Measurements from ENCODE around the gene LARGE1.
"Not testable (repeated sequence)": the region's sequence is repeated elsewhere in the genome, so short reads cannot be mapped to it uniquely, and the experiment has no call there.

Gene LARGE1

GRCh38 chr22:33859311-33859710, 61.0 kb downstream of the LARGE1 start:
- in situ Hi-C loops (cut with MboI; ENCODE audit: low sequenced_read_pairs): no loop called here

GRCh38 chr22:33858653-33859052, 61.6 kb downstream of the LARGE1 start:
- in situ Hi-C loops (cut with MboI; ENCODE audit: low sequenced_read_pairs): not testable (repeated sequence)

GRCh38 chr22:33857767-33858166, 62.5 kb downstream of the LARGE1 start:
- in situ Hi-C loops (cut with MboI; ENCODE audit: low sequenced_read_pairs): not testable (repeated sequence)

GRCh38 chr22:33854724-33855123, 65.6 kb downstream of the LARGE1 start:
- in situ Hi-C loops (cut with MboI; ENCODE audit: low sequenced_read_pairs): no loop called here

- in situ Hi-C loops (cut with MboI; ENCODE audit: low sequenced_read_pairs): no loop called here
These were observed 66.8 kb downstream of the LARGE1 start for GRCh38 chr22:33853200-33854097.

- in situ Hi-C loops (cut with MboI; ENCODE audit: low sequenced_read_pairs): no loop called here
These were observed 68.4 kb downstream of the LARGE1 start for GRCh38 chr22:33851821-33852384.

GRCh38 chr22:33851240-33851639, 69.0 kb downstream of the LARGE1 start:
- in situ Hi-C loops (cut with MboI; ENCODE audit: low sequenced_read_pairs): no loop called here

GRCh38 chr22:33850724-33851123, 69.6 kb downstream of the LARGE1 start:
- in situ Hi-C loops (cut with MboI; ENCODE audit: low sequenced_read_pairs): no loop called here

GRCh38 chr22:33850193-33850592, 70.1 kb downstream of the LARGE1 start:
- in situ Hi-C loops (cut with MboI; ENCODE audit: low sequenced_read_pairs): no loop called here

- in situ Hi-C loops (cut with MboI; ENCODE audit: low sequenced_read_pairs): no loop called here
These were observed 72.0 kb downstream of the LARGE1 start for GRCh38 chr22:33848251-33848650.

- in situ Hi-C loops (cut with MboI; ENCODE audit: low sequenced_read_pairs): no loop called here
These were observed 76.0 kb downstream of the LARGE1 start for GRCh38 chr22:33844273-33844672.

- in situ Hi-C loops (cut with MboI; ENCODE audit: low sequenced_read_pairs): no loop called here
These were observed 77.7 kb downstream of the LARGE1 start for GRCh38 chr22:33842421-33843094.

GRCh38 chr22:33842006-33842354, 78.3 kb downstream of the LARGE1 start:
- in situ Hi-C loops (cut with MboI; ENCODE audit: low sequenced_read_pairs): no loop called here

GRCh38 chr22:33841281-33842005, 78.8 kb downstream of the LARGE1 start:
- in situ Hi-C loops (cut with MboI; ENCODE audit: low sequenced_read_pairs): no loop called here

- in situ Hi-C loops (cut with MboI; ENCODE audit: low sequenced_read_pairs): no loop called here
These were observed 81.6 kb downstream of the LARGE1 start for GRCh38 chr22:33838644-33839043.

- in situ Hi-C loops (cut with MboI; ENCODE audit: low sequenced_read_pairs): no loop called here
These were observed 82.5 kb downstream of the LARGE1 start for GRCh38 chr22:33837826-33838225.

GRCh38 chr22:33835265-33835664, 85.0 kb downstream of the LARGE1 start:
- in situ Hi-C loops (cut with MboI; ENCODE audit: low sequenced_read_pairs): no loop called here

GRCh38 chr22:33832558-33833151, 87.6 kb downstream of the LARGE1 start:
- in situ Hi-C loops (cut with MboI; ENCODE audit: low sequenced_read_pairs): no loop called here

GRCh38 chr22:33831651-33832050, 88.6 kb downstream of the LARGE1 start:
- in situ Hi-C loops (cut with MboI; ENCODE audit: low sequenced_read_pairs): no loop called here

GRCh38 chr22:33831207-33831606, 89.1 kb downstream of the LARGE1 start:
- in situ Hi-C loops (cut with MboI; ENCODE audit: low sequenced_read_pairs): no loop called here
